ENCODE data around the gene SMARCAD1. TPM values are rescaled to one million over a fixed set of nuclear protein-coding genes. Genes with fewer than 3 reads are reported as not detected.

The SMARCAD1 gene
- total and polyA plus RNA-seq, 2 of the 8 experiments (the other 6 are each of a cell fraction or from before 2014, with no cell fraction given), result 24.1 to 59.4 TPM

DNA sequence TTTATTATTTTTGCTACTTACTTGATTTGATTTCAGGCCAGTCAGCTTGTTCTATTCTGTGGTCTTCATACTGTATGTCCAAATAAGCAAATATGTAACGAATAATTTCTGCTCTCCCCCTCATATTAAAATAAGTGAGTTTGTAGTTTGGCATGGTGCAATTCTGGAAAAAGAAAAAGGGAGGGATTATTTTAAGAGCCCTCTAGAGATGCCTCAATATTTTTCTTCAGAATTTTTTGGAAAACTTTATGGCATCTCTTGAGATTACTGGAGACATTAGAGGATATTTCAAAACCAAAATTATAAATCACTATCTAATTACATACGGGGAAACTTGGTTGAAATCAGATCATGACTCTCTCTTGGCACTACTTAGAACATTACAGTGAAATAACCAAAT, 126.8 kb downstream of the SMARCAD1 start:
- CTCF ChIA-PET (ENCODE audit: partially characterized antibody), result interaction anchor here (0.9 to 2.2 kb wide), 5 partner anchors 10 to 286 kb away, joined by 3 to 6 read pairs (median 5); no protein-coding TSS in a partner anchor
- no peak for FAIRE-seq
- TF ChIP-seq CBX8 (IDR thresholded peaks at IDR 0.05; ENCODE audit: borderline replicate concordance, low read depth, low read length) (no peak), RAD21 (IDR thresholded peaks at IDR 0.05 in 1 of 2, conservative IDR thresholded peaks at IDR 0.05 in 1 of 2; ENCODE audit: low read depth in 2 of 2, low read length in 2 of 2) (no peak), BACH1 (IDR thresholded peaks at IDR 0.05; ENCODE audit: low read length) (no peak), HDAC6 (IDR thresholded peaks at IDR 0.05; ENCODE audit: low read depth, low read length) (no peak), ASH2L (IDR thresholded peaks at IDR 0.05; ENCODE audit: low read length) (no peak), RNF2 (IDR thresholded peaks at IDR 0.05; ENCODE audit: borderline replicate concordance, low read depth, low read length, missing control alignments, poor library complexity, severe bottlenecking) (no peak), KDM4A (IDR thresholded peaks at IDR 0.05; ENCODE audit: low read depth, low read length, severe bottlenecking) (no peak), KDM1A (IDR thresholded peaks at IDR 0.05; ENCODE audit: borderline replicate concordance, low read length) (no peak), EP300 (IDR thresholded peaks at IDR 0.05; ENCODE audit: borderline replicate concordance in 1 of 2, low read depth in 2 of 2, low read length in 2 of 2) (no peak), RXRA (IDR thresholded peaks at IDR 0.05; ENCODE audit: insufficient read depth, low read depth, low read length) (no peak), NANOG (IDR thresholded peaks at IDR 0.05; ENCODE audit: insufficient read depth, low read depth, low read length, poor library complexity, severe bottlenecking) (no peak), JUND (IDR thresholded peaks at IDR 0.05; ENCODE audit: low read length) (no peak)
- TF ChIP-seq, protein P1, sequence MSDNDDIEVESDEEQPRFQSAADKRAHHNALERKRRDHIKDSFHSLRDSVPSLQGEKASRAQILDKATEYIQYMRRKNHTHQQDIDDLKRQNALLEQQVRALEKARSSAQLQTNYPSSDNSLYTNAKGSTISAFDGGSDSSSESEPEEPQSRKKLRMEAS (IDR thresholded peaks at IDR 0.05), result no peak

More for the DNA sequence above, 126.8 kb downstream of the SMARCAD1 start:
- no peak overlapping the region for H3K14ac ChIP-seq (ENCODE audit: insufficient read length)
- WGBS, 2 experiments (ENCODE audit: extremely low coverage in 1 of 2, insufficient coverage in 1 of 2, insufficient read length in 1 of 2, insufficient replicate concordance in 2 of 2, low coverage in 1 of 2, low lambda C conversion rate in 2 of 2, missing lambda C conversion rate in 1 of 2), result 100% methylated on average over 2 of the region's 2 CpGs; no CpG with 5 or more reads in 1 of the 2 experiments
- peaks cover 0 to 3% (median under 1%) of the 10 kb centered on the region in 4 experiments; a peak in 2 of 7 replicates for H3K4me1 ChIP-seq (replicated peaks in 1 of 4; ENCODE audit: control insufficient read depth in 3 of 4, insufficient read depth in 4 of 4, low read length in 3 of 4)
- no peaks in the 10 kb centered on the region for H3K23me2 ChIP-seq (ENCODE audit: low read depth, low read length)
- no peak overlapping the region for H3K9ac ChIP-seq (replicated peaks in 1 of 4; ENCODE audit: extremely low read depth in 1 of 4, low read depth in 3 of 4, low read length in 3 of 4)
- no peaks in the 10 kb centered on the region for H3K27me3 ChIP-seq (replicated peaks in 1 of 4; ENCODE audit: control insufficient read depth in 3 of 4, extremely low read depth in 1 of 4, insufficient read depth in 3 of 4, low read length in 3 of 4)
- H3K79me1 ChIP-seq (ENCODE audit: low read depth, low read length), result no peaks in the 10 kb centered on the region
- H4K5ac ChIP-seq (ENCODE audit: insufficient read length, low read depth, low read length), result no peak overlapping the region
- no peak overlapping the region for H2AK5ac ChIP-seq (ENCODE audit: low read depth, low read length)
- H3K4me2 ChIP-seq (ENCODE audit: insufficient read depth in 1 of 2, low read depth in 2 of 2, low read length in 2 of 2), result no peak overlapping the region
- H2BK12ac ChIP-seq (ENCODE audit: low read depth, low read length), result no peak overlapping the region
- H4K8ac ChIP-seq (ENCODE audit: extremely low read depth, insufficient read depth, low read length), result no peak overlapping the region
- H2BK20ac ChIP-seq (ENCODE audit: low read length), result no peak overlapping the region
- H3K4me3 ChIP-seq (ENCODE audit: extremely low read depth in 1 of 4, insufficient read depth in 2 of 4, low read depth in 3 of 4, low read length in 4 of 4), result no peak overlapping the region
- no peaks in the 10 kb centered on the region for H3K79me2 ChIP-seq (ENCODE audit: control insufficient read depth in 1 of 2, insufficient read depth in 2 of 2, low read length in 2 of 2)
- DNase-seq (ENCODE audit: low read depth in 1 of 2, low spot score in 2 of 2), result no peak
- H3K23ac ChIP-seq (ENCODE audit: insufficient read length), result no peak overlapping the region
- H2BK15ac ChIP-seq (ENCODE audit: low read length), result no peak overlapping the region
- H4K20me1 ChIP-seq (replicated peaks in 1 of 2; ENCODE audit: control insufficient read depth in 1 of 2, insufficient read depth in 2 of 2, low read length in 2 of 2), result no peaks in the 10 kb centered on the region
- H3K27ac ChIP-seq (ENCODE audit: low read depth, low read length), result no peak overlapping the region
- POLR2A ChIA-PET (ENCODE audit: partially characterized antibody), result no interaction called here
- H2AFZ ChIP-seq (ENCODE audit: low read length), result no peak overlapping the region
- H2BK5ac ChIP-seq (ENCODE audit: low read depth, low read length), result no peak overlapping the region
- H3K56ac ChIP-seq (replicated peaks; ENCODE audit: insufficient read length, low read depth, low read length), result no peak overlapping the region
- no peaks in the 10 kb centered on the region for H3K36me3 ChIP-seq (ENCODE audit: control insufficient read depth in 2 of 4, insufficient read depth in 4 of 4, low read length in 3 of 4)
- no peaks in the 10 kb centered on the region for H3K9me3 ChIP-seq (ENCODE audit: insufficient read depth in 2 of 2, low read depth in 1 of 2, low read length in 1 of 2)
- no peak overlapping the region for H2BK120ac ChIP-seq (replicated peaks; ENCODE audit: low read depth, low read length)
- H3K4ac ChIP-seq (replicated peaks; ENCODE audit: insufficient read length, low read depth, low read length), result no peak overlapping the region
- no peak overlapping the region for H3K18ac ChIP-seq (ENCODE audit: extremely low read depth, low read length)
- H4K91ac ChIP-seq (replicated peaks; ENCODE audit: insufficient read length, low read length), result no peak overlapping the region

Measured in H1 (cell line).